Transverse colon (tissue), 4 donors: ENCODE measurements around the gene CREB5. TPM values are rescaled to one million over a fixed set of nuclear protein-coding genes. Genes with fewer than 3 reads are reported as not detected.

ENCODE experiments used
- DNase-seq: peaks from one replicate; pipeline ENCODE4 v3.0.0-alpha.2; 2019
- H3K27ac ChIP-seq, 4 donors: fragments of 200-600 bp; sonication (generic); 2 replicates each; pipeline ENCODE4 v1.5.1; 2016 to 2018; ENCODE audit warnings: inconsistent platforms in 4 of 4
- H3K27me3 ChIP-seq: fragments of 200-600 bp; sonication (generic); 2 replicates; pipeline ENCODE4 v1.5.1; 2017; ENCODE audit warnings: inconsistent platforms
- H3K36me3 ChIP-seq, 4 donors: fragments of 200-600 bp; sonication (generic); 2 replicates each; pipeline ENCODE4 v1.5.1; 2017 to 2019; ENCODE audit warnings: inconsistent platforms in 4 of 4
- H3K4me1 ChIP-seq, 4 donors: fragments of 200-600 bp; sonication (generic); 2 replicates each; pipeline ENCODE4 v1.5.1; 2017 to 2020; ENCODE audit warnings: inconsistent platforms in 4 of 4
- H3K4me3 ChIP-seq, 4 donors: fragments of 200-600 bp; sonication (generic); 1 replicate in 1 of 4; 2 replicates in 3 of 4; pipeline versions ENCODE4 v1.5.1 to v1.6.1; 2017 to 2019; ENCODE audit warnings: inconsistent platforms in 4 of 4
- H3K9me3 ChIP-seq, 2 donors: fragments of 200-600 bp; sonication (generic); 2 replicates each; pipeline ENCODE4 v1.5.1; 2017 to 2019; ENCODE audit warnings: inconsistent platforms in 2 of 2
- CTCF ChIP-seq, 5 experiments: fragments of 200-600 bp in 3 of 5; fragments of 450-650 bp in 2 of 5; sonication (generic) in 3 of 5; IDR thresholded peaks; 1 replicate in 2 of 5; 2 replicates in 3 of 5; pipeline ENCODE4 v1.5.1; 2016 to 2017; ENCODE audit warnings: antibody characterized with exemption in 5 of 5, inconsistent platforms in 3 of 5, mild to moderate bottlenecking in 2 of 5, moderate library complexity in 1 of 5
- EP300 ChIP-seq: sonication (generic); formaldehyde crosslinking; IDR thresholded peaks from one replicate; pipeline ENCODE4 v1.6.1; 2017; ENCODE audit warnings: antibody characterized with exemption, low read depth
- POLR2A ChIP-seq: fragments of 450-650 bp; IDR thresholded peaks from one replicate; pipeline ENCODE4 v1.6.1; 2016; ENCODE audit warnings: antibody characterized with exemption, mild to moderate bottlenecking, moderate library complexity
- POLR2AphosphoS5 ChIP-seq, 3 donors: sonication (generic); formaldehyde crosslinking; IDR thresholded peaks; one replicate each; pipeline ENCODE4 v1.6.1; 2016; ENCODE audit warnings: antibody characterized with exemption in 3 of 3
- WGBS, 2 donors: methylation state at CpG; one replicate each; pipeline ENCODE4 v1.1.5; 2018; ENCODE audit warnings: low coverage in 1 of 2; 5-methylcytosine and 5-hydroxymethylcytosine counted together
- in situ Hi-C, 4 donors: fragments of 200-750 bp; cut with MboI; loops; one replicate each; pipeline versions ENCODE4 v1.15.0 to v1.15.1; 2017; ENCODE audit warnings: low sequenced_read_pairs in 3 of 4, low pct_ligation_motif_present in 1 of 4, low pct_unique_long_range_greater_than_20kb in 1 of 4
- intact Hi-C: fragments of 100-400 bp; cut with DNase I; formaldehyde crosslinking; loops from one replicate; pipeline ENCODE4 v1.15.1; 2023; ENCODE audit warnings: low total_unique reads
- total RNA-seq, 4 donors: library from RNA; depleted of rRNA; stranded (reverse); fragments of >200 nt; gene quantifications; one replicate each; pipeline ENCODE4 v1.1.0, GENCODE V29; 2016

CREB5 gene
- total RNA-seq, 4 donors from 2014 or later: 3.0 to 12.2 (median 7.0) TPM

- H3K4me1 ChIP-seq: no peaks in the 10 kb centered on the region
- H3K27me3 ChIP-seq: no peaks in the 10 kb centered on the region
- DNase-seq: no peak
- H3K27ac ChIP-seq: no peak overlapping the region
- no peak overlapping the region for H3K4me3 ChIP-seq
- in situ Hi-C loops (no loop called here), intact Hi-C loops (no loop called here)
- H3K9me3 ChIP-seq: no peaks in the 10 kb centered on the region
- H3K36me3 ChIP-seq: no peaks in the 10 kb centered on the region
- no peak for TF ChIP-seq POLR2A
- no peak for TF ChIP-seq POLR2AphosphoS5 (IDR thresholded peaks at IDR 0.05)
- no peak for TF ChIP-seq CTCF (IDR thresholded peaks at IDR 0.05)
- no peak for TF ChIP-seq EP300
- whole genome bisulfite sequencing, 2 donors: 92 to 97% methylated on average over 5 of the region's 5 CpGs
Measured at GRCh38 chr7:28447071-28447470, 34.8 kb downstream of the CREB5 start.

- 70 to 90% methylated on average over 2 to 4 of the region's 4 CpGs for WGBS, 2 donors
- Histone ChIP-seq H3K27me3 (no peaks in the 10 kb centered on the region), H3K9me3 (no peaks in the 10 kb centered on the region), H3K4me1 (no peaks in the 10 kb centered on the region), H3K4me3 (no peak overlapping the region), H3K36me3 (no peaks in the 10 kb centered on the region), H3K27ac (no peak overlapping the region)
- no peak for TF ChIP-seq POLR2AphosphoS5 (IDR thresholded peaks at IDR 0.05)
- TF ChIP-seq CTCF (IDR thresholded peaks at IDR 0.05): no peak
- TF ChIP-seq POLR2A: no peak
- no peak for TF ChIP-seq EP300
- intact Hi-C loops (no loop called here), in situ Hi-C loops (no loop called here)
- no peak for DNase-seq
Measured at GRCh38 chr7:28448708-28449107, 36.4 kb downstream of the CREB5 start.

GRCh38 chr7:28452681-28453080, 40.4 kb downstream of the CREB5 start:
- intact Hi-C loops (no loop called here), in situ Hi-C loops (no loop called here)
- H3K9me3 ChIP-seq: no peaks in the 10 kb centered on the region
- no peak overlapping the region for H3K4me3 ChIP-seq
- H3K36me3 ChIP-seq: no peaks in the 10 kb centered on the region
- 89 to 92% methylated on average over 2 of the region's 2 CpGs for WGBS, 2 donors
- no peaks in the 10 kb centered on the region for H3K4me1 ChIP-seq
- H3K27ac ChIP-seq: no peak overlapping the region
- no peak for DNase-seq
- no peak for TF ChIP-seq EP300
- no peak for TF ChIP-seq POLR2A
- no peak for TF ChIP-seq CTCF (IDR thresholded peaks at IDR 0.05)
- TF ChIP-seq POLR2AphosphoS5 (IDR thresholded peaks at IDR 0.05): no peak
- no peaks in the 10 kb centered on the region for H3K27me3 ChIP-seq

GRCh38 chr7:28455486-28455885, 43.2 kb downstream of the CREB5 start:
- intact Hi-C loops: no loop called here
- Histone ChIP-seq H3K36me3 (no peaks in the 10 kb centered on the region), H3K27ac (no peak overlapping the region), H3K4me3 (no peak overlapping the region), H3K4me1 (no peaks in the 10 kb centered on the region), H3K27me3 (no peaks in the 10 kb centered on the region), H3K9me3 (no peaks in the 10 kb centered on the region)
- no peak for DNase-seq
- in situ Hi-C loops: no loop called here
- no peak for TF ChIP-seq POLR2AphosphoS5 (IDR thresholded peaks at IDR 0.05)
- no peak for TF ChIP-seq POLR2A
- TF ChIP-seq EP300: no peak
- TF ChIP-seq CTCF (IDR thresholded peaks at IDR 0.05): no peak
- 83 to 87% methylated on average over 2 to 5 of the region's 5 CpGs for WGBS, 2 donors
